ENCODE results near the gene ADARB2.

GRCh38 chr10:1172256-1172984 is 564.9 kb downstream of the ADARB2 start:
- no peak for TF ChIP-seq POLR2A (IDR thresholded peaks at IDR 0.05)
- no peak for TF ChIP-seq CTCF (IDR thresholded peaks at IDR 0.05)
- TF ChIP-seq EP300 (IDR thresholded peaks at IDR 0.05), result no peak
